GM21825 (cell line): ENCODE results near the gene STX3.
A peak's percentile ranks its signal among the peaks of the same experiment; 100 is the strongest.
"Not testable (repeated sequence)": the region's sequence is repeated elsewhere in the genome, so short reads cannot be mapped to it uniquely, and the experiment has no call there.

Source experiments
- ATAC-seq: cut with Tn5 transposase; IDR thresholded peaks from one replicate; pipeline ENCODE4 v1.9.1; 2021; ENCODE audit warnings: mild to moderate bottlenecking, moderate library complexity; ENCODE audit not compliant: unreplicated experiment

The STX3 gene

DNA sequence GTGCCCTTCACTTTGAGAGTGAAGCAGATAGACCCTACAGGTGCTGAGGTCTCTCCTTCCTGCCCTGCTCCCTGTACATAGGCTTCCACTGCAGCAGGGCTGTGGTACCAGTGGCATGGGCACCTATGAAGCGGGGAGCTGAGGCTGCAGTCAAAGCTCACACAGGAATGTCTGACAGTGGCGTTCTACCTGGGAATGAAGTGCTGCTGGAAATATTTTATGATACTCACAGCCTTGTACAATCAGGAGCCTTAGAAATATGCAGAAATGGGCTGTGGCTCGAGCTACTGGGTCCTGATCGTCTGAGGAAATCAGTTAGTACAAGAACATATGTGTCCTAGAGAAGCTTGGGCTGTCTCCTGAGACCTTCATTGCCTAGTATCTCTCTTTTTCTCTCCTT is 30.6 kb downstream of the STX3 start:
- no peak for ATAC-seq

DNA sequence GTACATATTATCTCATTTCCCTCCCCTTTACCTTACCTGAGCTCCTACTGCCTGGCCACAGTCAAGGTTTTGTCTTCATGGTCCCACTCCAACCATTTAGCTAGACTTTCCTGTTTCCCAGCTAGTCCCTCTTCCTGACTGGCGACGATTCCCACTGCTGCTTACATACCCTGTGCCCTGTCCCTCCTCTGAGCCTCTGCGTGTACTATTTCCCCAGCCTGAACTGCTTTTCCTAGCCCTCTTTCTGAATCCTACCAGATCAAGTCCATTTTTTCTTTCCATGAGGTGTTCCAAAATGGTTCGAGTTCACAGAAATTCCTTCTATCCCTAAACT is 32.0 kb downstream of the STX3 start:
- no peak for ATAC-seq

DNA sequence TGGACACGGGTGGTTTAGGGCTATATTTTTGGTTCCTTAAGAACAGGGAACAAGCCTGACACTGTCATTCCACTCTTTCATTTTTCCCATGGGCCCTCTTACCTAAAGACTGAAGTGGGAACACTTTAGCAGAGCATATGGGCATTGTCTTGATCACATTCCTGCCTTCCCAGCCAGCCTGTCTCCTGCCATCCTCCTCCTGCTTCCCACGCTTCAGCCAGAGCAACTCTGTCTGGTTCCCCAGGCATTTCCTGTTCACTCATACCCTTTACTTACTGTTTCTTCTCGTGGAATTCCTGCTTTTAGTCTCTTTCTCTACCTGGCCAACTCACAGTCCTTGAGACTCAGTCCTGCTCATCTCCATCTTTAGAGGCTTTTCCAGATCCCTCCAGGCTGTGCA is 32.6 kb downstream of the STX3 start:
- no peak for ATAC-seq

DNA sequence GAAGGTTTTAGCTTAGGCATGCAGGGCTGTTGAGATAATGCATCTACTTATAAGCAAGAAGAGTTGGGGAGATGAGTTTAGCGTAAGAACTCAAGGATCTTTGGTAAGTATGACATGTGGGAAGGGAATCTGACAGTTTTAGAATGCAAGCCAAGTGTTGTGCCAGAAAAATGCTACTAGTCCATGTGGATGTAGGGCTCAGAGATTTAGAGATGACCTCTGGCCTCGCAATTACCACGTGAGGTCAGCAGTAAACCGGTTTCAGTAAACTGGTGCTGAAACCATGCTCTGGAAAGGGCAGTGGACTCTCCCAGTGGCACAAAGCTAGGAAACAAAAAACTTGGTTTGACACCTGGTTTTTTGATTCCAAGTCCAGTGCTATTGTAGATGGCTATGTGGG is 36.5 kb downstream of the STX3 start:
- no peak for ATAC-seq

DNA sequence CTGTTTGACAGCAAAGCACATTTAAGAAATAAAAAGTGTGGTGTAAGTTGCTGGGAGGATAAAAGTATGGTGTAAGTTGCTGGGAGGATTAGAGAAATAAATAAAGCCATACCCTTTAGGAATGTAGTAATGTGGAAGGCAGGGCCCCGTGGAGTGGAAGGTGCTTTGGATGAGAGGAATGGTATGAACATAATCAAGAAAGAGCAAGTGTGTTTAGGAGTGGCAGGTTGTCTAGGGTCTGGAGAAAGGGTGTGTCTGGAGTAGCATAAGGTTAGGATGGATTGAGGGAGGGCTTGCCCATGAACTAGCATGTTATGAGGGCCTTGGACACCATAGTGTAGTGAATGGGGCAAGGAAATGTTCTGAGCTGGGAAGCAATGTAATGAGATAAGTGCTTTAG is 37.3 kb downstream of the STX3 start:
- no peak for ATAC-seq

DNA sequence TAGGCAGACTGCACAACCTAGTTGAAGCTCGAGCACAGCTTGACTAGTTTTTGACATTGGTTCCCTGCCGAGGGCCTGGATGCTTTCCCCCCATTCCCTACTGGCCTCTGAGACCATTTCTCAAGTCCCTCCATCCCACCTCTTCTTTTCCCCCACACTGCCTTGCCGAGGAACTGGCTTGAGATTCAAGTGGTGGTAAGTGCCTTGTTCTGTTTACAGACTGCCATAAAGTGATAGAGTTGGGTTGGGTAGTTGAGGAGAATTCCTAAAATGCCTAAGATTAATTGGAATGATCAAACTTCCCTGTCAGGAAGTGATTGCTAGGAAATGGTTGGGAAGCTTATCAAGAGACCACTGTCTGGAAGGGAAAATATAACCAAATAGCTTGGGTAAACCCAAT is 39.2 kb downstream of the STX3 start:
- ATAC-seq: no peak

DNA sequence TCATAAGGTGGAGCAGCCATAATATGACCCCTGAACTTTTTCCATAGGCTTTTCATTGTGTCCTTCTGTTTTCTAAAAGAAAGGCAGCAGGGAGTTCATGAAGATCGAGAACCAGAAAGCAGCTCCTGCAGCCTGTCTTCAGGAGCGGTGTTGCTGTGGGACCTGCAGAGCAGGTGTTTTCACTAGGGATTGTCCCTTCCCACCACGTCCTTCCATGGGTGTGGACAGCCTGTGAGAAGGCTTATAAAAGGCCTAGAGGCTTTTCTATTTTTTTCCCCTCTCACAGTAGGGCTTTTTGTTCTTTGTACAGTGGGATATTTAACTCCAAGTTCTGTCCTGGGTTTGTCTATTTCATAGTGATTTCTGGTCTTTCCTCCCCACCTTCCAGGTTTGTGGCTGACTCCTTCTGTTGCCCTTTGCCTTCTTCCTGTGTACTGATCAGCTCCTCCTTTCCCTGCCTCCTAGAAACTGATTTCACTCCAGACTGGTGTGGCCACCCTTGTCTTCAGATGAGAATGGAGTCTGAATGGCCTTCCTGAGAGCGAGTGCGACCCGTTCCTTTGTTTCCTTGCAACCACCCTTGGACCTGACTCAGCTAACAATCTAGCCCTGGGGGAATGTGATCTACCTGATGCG is 45.3 kb downstream of the STX3 start:
- ATAC-seq: no peak

DNA sequence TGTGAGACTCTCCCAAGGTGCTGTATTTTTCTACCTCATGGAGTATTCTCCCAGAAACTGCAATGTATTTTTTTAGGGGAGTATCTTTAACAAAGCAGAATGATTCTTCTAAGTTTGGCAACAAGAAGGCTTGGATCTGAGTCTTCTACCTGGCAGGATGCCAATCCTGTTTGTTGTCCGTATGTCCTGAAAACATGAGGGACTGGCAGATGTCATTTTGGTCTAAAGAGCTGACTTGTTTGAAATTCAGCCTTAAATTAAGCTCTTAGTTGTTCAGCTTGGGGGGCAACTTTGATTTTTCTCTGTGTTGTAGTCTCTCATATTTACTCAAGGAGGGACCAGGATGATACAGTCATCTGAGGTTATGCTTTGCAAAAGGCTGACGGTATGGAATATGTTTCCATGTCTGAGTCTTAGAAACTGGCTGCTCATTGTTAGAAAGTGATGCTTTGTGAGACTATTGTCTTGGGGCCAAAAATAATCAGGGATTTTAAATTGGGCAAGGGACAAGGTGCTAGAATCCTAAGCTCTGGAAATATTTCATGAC is 46.1 kb downstream of the STX3 start:
- ATAC-seq: no peak

DNA sequence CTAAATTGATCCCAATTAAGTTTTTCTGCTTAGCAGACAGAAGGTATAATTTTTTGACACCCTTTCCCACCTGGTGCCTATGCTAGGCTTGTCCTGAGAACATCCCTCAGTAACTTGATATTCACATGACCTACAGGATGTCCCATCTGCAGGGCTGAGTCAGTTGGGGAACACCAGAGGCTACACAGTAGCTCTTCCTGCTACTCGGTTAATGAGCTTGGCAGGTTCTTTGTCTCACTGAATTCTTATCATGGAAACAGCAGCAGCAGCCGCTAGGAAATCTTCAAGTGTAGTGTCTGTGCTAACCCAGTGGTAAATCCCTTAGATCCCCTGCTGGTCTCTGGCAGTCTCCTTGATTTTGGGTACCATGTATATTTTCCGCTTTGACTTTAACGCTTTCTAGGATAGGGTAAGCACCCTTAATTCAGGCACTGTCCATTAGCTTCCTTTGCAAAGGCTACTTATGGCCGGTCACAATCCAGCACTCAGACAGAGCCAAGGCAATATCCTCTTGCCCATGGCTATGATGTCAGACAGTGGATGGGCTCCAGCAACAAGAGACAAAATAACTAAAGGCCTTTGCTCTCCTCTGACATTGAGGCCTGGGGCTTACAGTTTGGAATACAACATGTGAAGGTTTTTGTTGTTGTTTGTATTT is 46.9 kb downstream of the STX3 start:
- ATAC-seq: no peak

DNA sequence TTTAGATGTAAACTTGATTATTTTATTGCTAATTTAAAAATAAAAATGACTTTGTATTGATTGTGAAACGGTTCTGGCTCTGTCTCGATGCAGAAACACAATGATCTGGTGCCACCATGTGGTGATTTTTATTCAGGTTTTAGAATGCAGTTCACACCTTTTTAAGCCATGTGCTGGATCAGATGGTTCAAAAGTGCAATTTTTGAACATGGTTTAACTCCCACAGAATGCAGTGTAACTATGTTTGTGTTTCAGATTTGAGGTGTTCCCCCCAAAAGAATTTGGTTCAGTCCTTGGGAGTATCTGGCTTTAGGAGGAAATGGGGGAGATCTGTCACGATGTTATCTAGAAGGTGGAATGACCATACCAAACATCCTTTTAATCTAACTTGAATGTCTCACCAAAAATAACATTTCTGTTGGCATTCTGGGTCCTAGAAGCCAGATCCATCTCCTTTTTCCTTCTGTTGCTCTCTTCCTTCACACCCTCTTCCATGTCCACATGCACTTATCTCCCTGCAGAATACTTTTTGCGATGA is 47.5 kb downstream of the STX3 start:
- ATAC-seq: peak; percentile 55

DNA sequence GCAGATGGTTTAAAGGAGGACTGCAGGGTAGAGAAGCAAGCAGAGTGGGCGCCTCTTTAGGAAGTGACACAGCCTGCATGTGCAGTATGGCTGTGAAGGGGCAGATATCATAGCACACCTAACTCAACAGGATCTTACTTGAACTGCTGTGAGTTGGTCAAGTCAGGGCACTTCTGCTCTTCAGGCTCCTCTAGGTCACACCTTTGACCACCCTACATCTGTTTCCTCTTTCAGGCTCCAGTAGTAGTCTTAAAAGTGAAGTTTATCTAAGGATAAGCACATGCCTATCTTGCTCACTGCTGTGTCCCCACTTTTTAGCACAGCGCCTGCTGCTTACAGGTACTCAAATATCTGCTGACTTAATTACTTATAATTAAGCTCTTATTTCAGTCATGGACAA is 48.9 kb downstream of the STX3 start:
- no peak for ATAC-seq

DNA sequence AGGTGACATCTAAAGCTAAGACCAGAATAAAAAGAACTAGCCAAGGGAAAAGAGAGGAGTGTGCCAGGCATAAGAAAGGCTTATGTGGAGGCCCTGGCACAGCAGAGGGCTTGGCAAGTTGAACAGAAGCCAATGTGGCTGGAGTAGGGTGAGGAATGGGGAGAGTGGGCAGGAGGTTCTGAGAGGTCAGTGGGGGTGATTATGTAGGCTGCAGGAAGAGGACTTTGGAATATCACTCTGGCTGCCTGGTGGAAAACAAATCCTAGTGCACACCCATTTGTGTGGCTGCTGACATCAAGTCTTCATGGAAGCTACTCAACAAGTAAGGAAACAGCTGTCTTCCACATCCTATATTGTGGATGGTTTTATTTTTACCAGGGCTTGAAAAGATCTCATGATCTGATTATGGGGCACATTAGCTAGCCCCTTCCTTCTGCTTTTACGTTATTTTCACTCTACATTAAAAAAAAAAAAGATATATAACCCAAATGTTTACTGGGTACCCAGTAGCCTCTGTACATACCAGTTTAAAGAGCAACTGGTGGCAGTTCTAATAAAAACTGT is 52.0 kb downstream of the STX3 start:
- ATAC-seq: no peak

DNA sequence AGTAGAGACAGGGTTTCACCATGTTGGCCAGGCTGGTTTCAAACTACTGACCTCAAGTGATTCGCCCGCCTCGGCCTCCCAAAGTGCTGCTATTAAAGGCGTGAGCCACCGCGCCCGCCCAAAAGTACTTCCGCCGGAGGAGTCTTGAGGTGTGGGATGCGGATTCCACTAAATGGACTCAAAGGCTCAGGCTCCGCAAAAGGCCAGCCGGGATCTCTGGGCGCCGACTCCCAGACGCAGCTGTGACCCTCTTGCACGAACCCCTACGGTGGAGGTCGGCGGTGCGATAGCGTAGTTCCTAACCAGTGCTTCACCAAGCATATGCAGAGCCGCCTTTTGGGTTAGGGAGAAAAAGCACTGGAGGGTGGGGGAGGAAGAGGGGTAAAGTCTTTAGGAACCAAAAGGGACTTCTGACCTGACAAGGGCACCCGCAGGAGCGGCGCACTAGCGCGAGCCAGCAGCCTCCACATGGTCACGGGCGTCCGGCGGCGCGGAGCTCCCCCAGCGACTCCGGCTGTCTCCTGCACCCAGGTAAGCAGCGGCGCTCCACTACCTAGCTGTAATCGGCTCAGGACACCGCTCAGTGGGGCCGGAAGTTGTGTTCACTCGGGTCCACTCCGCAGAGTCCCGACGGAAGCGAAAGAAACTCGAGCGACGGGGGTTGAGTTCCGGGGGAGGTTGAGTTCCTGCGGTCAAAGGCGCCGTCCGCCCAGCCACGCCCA is 55.2 kb downstream of the STX3 start, which contains the start of gene MRPL16:
MRPL16 (minus strand) TSS at position 590 of the 722 bp plus-strand sequence; CDS start at position 470, 120 bp downstream.
- ATAC-seq: peak; percentile 95

DNA sequence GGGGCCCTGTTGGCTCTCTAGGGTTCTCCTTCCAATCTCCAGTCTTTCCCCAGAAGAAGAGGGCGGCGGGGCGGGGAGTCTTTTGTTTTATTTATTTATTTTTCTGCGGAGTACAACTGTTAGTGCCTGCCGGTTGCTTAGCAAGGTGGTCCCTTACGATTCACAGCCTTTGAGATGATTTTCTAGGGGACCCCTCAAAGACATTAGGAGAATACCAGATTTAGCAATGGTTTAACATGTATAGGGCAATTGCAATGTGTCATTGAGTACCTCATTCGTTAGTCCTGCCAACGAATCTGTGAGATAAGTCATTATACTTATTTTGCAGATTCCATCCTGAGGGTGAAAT is 55.7 kb downstream of the STX3 start:
- ATAC-seq: no peak

DNA sequence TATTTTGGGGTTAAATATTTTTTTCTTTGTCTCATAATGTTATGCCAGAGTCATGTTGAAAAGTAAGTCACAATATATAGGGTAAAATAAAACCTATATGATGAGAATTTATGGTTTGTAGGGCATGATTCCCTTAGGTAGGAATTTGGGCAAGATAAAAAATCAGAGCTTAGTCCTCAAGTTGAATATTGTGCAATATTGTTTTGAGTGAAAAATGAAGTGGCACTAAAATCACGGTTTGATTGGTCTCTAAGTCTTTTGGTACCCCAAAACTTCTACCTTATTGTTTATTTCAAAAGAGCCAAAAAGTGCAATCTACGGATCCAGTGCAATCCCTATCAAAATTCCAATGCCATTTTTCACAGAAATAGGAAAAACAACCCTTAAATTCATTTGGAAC is 57.0 kb downstream of the STX3 start:
- no peak for ATAC-seq

DNA sequence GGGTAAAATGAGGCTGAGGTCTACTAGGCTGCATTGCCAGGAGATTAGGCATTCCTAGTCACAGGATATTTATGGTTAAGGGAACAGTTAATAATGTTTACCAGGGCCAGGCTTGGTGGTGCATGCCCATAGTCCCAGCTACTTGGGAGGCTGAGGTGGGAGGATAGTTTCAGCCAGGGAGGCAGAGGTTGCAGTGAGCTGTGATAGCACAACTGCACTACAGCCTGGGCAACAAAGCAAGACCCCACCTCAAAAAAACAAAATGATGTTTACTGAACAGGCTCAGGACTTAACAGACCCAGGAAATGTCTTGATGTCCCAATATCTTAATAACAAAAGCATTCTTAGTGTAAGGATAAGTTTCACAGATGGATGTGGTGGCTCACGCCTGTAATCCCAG is 58.2 kb downstream of the STX3 start:
- ATAC-seq: no peak

DNA sequence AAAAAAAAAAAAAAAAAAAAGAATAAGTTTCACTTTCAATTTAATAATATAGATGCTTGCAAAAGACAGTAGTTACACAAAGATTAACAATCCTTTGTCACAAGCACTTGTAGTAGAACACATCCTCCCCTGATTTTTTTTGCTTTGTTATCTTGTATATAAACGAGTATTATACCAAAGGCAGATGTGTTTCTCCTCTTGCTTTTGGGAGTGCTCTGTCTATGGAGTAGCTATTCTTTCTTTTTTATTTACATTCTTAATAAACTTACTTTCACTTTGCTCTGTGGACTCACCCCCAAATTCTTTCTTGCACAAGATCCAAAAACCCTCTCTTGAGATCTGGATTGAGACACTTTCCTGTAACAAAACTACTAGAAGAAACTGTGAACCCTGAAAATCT is 58.8 kb downstream of the STX3 start:
- ATAC-seq: no peak

DNA sequence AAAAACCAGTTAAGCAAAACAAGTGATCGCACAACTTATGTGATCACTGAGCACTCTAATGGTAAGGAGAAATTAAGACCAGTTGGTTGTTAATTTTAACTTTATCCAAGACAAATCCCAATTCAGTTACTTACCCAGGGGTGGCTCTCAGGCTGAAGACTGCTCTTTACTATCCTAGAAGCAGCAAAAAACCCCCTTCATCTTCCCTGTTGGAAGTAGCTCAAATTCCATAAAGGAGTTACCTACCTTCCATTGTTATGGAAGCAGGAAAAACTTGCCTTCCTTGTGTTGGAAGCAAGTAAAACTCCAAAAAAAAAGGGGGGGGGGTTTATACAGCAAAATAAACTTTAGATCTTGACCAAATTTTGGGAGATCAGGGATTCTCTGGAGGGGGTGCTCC is 60.6 kb downstream of the STX3 start:
- no peak for ATAC-seq

DNA sequence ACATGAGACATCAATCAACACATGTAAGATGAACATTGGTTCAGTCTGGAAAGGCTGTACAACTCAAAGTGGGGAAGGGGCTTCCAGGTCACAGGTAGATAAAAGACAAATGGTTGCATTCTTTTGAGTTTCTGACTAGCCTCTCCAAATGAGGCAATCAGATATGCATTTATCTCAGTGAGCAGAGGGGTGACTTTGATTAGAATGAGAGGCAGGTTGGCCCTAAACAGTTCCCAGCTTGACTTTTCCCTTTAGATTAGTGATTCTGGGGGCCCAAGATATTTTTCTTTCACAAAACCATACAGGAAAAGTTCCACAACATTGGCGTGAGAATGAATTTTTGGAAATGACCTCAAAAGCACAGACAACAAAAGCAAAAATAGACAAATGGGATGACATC is 61.3 kb downstream of the STX3 start:
- not testable (repeated sequence) for ATAC-seq

DNA sequence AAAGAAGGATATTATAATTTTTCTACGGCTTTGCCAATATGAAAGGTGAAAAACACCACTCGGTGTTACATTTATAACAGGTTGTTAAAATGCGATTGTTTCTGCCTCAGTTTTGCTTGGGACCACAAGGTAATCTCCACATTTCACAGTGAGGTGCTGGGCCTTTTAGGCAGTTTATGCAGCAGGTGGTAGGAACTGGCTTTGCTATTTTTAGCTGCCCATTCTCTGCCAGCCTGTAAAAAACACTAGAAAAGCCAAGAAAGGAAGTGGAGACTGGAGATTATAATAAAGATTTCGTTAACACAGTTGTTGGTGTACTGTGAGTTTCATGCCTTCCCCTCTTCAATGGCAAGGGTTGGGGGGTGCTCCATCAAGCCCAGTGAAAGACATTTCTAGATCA is 63.4 kb downstream of the STX3 start:
- ATAC-seq: no peak

DNA sequence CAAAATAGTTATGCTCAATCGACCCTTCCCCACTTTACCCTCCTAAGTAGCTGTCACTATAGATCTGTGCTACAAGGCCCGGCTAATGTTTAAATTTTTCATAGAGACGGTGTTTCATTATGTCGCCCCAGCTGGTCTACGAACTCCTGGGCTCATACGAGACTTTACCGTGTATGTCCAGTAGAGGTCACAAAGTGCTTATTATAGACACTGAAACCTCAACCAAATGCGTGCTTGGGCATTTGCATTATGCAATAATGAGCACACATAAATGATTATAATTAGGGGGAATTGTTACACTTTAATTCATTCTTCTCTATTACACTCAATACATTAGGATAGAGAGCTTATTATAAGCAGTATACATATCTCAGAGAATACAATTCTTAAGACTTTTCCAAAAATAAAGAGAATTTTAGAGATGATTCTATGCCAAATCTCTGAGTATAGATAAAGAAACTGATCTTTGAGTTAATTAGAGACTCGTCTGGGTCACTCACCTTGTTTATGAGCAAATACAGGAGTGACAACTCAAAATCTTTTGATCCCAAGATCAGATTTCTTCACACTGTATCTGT is 67.9 kb downstream of the STX3 start:
- peak; percentile 80 for ATAC-seq
